NCI-H2029 treated with DMSO at 0.1 percent for 48 hours (cell line): ENCODE data around the gene C19orf38.
"Not testable (repeated sequence)": the region's sequence is repeated elsewhere in the genome, so short reads cannot be mapped to it uniquely, and the experiment has no call there.

Source experiments
- DNase-seq: peaks from one replicate; lab custom pipeline; 2025; lab: John Stamatoyannopoulos, UW

The C19orf38 gene

GRCh38 chr19:10852098-10852800 lies 4.0 kb downstream of the C19orf38 start:
- no peak for DNase-seq

DNA sequence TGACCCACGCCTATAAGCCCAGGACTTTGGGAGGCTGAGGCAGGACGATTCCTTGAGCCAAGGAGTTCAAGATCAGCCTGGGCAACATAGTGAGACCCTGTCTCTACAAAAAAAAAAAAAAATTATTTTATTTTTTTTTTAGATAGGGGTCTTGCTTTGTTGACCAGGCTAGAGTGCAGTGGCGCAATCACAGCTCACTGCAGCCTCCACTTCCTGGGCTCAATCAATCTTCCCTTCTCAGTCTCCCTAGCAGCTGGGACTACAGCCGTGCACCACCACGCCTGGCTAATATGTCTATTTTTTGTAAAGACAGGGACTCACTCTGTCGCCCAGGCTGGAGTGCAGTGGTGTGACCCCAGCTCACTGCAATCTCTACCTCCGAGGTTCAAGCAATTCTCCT lies 4.7 kb downstream of the C19orf38 start:
- no peak for DNase-seq

- DNase-seq: no peak
Observed at GRCh38 chr19:10854350-10855089, 6.3 kb downstream of the C19orf38 start.

DNA sequence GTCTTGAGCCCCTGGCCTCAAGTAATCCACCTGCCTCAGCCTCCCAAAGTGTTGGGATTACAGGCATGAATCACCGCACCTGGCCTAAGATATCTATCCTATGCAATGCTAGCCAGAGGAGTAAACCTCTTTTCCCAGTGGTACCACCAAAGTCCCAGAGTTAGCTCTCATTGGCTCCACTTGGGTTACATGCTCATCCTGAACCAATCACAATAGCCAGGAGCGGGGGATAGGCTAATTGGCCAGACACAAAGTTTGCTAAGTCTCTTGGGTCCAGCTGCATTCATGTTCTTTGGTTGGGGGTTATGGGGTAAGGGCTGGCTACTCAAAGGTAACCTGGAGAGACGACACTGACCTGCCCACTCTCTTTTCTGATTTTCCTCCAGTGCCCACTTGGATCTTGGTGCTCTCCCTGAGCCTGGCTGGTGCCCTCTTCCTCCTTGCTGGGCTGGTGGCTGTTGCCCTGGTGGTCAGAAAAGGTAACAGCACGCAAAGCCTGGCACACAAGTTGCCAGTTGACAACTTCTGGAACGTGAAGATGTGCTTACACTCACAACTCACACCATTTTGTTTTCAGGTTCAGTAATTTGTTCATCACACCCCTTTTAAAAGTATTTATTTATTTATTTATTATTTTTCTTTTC lies 7.8 kb downstream of the C19orf38 start:
- DNase-seq: no peak

DNA sequence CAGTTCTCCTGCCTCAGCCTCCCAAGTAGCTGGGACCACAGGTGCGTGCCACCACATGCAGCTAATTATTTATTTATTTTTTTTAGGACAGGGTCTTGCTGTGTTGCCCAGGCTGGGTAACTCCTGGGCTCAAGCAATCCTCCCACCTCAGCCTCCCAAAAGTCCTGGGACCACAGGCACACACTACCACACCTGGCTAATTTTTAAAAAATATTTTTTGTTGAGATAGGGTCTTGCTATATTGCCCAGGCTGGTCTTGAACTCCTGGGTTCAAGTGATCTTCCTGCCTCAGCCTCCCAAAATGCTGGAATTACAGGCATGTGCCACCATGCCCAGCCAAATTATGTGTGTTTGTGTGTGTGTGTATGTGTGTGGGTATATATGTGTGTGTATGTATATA lies 8.7 kb downstream of the C19orf38 start:
- not testable (repeated sequence) for DNase-seq

GRCh38 chr19:10858204-10858828 lies 10.1 kb downstream of the C19orf38 start:
- DNase-seq: no peak

DNA sequence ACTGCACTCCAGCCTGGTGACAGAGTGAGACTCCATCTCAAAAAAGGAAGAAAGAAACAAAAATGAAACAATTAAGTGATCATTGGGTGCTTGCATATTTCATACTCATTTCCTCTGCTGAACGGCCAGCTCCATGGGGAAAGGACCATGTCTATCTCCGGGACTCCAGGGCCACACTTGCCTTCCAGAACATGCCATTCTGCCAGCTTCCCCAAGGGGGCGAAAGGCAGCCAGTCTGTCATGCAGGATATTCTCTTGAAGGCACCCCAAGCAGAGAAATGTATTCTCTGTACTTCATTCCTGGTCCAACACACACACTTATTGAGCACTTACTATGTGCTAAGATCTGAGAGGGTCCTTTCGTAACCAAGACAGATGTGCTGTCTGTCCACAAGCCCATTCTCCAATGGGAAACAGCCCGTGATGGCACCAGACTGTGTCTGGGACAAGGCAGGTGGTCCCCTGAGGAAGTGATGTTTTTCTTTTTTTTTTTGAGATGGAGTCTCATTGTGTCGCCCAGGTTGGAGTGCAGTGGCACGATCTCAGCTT lies 13.0 kb downstream of the C19orf38 start:
- DNase-seq: no peak

DNA sequence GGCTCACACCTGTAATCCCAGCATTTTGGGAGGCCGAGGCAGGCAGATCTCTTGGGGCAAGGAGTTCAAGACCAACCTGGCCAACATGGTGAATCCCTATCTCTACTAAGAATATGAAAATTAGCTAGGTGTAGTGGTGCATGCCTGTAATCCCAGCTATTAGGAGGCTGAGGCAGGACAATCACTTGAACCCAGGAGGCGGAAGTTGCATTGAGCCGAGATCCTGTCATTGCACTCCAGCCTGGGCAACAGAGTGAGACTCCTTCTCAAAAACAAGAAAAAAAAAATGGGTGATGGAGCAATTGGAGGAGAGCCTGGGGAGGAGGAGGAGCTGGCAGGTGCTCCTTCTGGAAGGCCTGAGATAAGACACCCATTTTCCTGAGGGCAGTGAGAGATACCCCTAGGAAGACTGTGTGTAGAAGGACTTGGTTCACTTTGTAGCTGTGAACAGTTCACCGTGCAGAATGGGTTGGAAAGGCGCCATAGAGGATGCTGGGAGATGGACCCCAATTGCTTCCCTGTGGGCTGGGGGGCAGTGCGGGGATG lies 14.4 kb downstream of the C19orf38 start:
- DNase-seq: no peak

GRCh38 chr19:10863107-10863717 lies 15.0 kb downstream of the C19orf38 start:
- no peak for DNase-seq

- peak; percentile 63 for DNase-seq
Observed at GRCh38 chr19:10864538-10864899, 16.3 kb downstream of the C19orf38 start.

DNA sequence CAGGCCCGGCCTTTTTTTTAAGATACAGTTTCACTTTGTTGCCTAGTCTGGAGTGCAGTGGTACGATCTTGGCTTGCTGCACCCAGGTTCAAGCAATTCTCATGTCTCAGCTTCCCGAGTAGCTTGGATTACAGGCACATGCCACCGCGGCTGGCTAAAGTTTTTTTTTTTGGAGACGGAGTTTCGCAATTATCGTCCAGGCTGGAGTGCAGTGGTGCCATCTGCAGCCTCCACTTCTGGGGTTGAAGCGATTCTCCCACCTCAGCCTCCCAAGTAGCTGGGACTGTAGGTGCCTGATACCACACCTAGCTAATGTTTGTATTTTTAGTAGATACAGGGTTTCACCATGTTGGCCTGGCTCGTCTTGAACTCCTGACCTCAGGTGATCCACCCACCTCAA lies 18.3 kb downstream of the C19orf38 start:
- DNase-seq: no peak

- DNase-seq: no peak
Observed at GRCh38 chr19:10868872-10869547, 20.8 kb downstream of the C19orf38 start.

DNA sequence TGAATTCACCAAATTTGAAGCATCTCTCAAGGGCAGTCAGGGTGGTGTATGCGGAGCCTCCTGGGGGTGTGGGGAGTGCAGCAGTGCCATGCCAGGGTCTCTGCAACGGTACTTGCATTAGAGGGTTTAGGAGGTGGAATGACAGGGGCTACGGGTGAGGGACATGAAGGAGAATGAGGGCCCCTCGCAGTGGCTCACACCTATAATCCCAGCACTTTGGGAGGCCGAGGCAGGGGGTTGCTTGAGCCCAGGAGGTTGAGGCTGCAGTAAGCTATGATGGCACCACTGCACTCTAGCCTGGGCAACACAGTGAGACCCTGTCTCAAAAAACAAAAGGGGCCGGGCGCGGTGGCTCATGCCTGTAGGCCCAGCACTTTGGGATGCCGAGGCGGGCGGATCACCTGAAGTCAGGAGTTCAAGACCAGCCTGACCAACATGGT lies 21.7 kb downstream of the C19orf38 start:
- not testable (repeated sequence) for DNase-seq

DNA sequence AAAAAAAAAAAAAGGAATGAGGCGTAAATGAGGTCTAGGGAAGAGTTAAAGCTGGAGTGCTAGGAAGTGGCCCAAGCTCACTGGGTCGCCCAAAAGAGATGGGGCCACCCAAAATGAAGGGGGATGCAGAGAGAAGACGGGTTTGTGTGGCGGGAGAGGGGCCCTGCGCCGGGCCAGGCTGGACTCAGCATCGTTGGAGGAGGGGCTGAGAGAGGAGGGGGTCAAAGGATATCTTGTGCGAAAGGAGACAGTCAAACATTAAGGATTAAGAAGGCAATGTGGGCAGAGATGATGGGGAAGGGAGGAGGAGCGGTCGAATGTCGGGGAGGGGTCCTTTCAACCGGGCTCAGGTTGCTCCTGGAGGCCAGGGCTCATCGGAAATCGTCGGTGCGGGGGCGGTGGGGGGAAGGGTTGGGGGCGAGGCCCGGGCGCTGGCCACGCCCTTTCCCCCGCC lies 22.3 kb downstream of the C19orf38 start:
- peak; percentile 64 for DNase-seq

DNA sequence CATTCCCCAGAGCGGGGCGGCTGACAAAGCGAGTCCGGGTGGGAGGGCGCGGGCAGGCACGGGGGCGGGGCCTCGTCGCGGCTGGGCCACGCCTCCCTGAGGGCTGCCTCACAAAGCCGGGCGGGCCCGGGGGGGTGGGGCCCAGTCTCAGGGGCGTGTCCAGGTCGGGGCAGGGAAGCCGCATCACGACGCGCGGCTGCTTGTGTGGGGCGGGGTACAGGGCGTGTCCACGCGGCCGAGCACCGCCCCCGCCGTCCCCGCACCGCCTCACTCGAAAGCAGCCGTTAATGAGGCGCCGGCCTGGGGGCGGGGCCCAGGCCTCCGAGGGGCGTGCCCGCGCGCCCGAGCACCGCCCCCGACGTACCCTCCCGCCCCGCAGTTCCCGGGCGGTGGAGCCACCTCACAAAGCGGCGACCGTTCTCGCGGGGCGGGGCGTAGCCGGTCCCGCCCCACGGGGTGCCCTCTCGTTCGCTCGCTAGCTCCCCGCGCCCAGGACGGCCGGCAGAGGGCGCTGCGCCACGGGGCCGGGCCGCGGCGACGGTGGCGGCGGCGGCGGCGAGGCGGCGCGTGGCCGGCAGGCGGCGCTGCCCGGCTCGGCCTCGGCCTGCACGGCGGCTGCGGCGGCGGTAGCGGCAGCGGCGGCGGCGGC lies 22.9 kb downstream of the C19orf38 start, which contains the start of gene CARM1:
CARM1 (plus strand) TSS at position 599 of the 649 bp plus-strand sequence. CDS start 150 bp downstream, outside the sequence.
- peak; percentile 97 for DNase-seq

DNA sequence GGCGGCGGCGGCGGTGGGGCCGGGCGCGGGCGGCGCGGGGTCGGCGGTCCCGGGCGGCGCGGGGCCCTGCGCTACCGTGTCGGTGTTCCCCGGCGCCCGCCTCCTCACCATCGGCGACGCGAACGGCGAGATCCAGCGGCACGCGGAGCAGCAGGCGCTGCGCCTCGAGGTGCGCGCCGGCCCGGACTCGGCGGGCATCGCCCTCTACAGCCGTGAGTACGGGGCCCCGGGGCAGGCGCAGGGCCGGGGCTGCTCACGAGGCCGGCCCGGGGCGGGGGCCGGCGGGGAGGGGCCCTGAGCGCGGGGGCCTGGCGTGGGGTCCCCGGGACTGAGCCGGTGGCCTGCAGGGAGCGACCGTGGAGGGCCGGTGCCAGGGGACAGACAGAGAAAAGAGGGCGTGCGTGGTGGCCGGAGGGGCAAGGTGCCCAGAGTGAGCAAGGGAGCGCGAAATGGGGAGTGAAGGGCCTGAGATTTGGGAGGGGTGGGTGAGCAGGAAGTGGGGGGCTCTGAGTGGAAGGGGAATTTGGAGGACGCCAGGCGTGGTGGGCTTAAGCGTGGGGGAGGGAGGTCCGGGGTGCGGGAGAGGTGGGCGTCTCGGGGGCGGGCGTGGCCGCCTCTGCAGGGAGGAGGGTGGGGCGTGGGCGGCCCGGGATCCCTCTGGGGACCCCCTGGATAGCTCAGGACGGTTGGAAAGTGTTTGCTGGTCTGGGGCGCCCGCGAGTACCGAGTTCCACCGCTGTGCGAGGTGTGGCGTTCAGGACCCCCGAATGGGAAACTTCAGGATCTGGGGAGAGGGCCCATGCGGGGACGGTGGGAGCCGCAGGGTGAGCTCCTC lies 23.7 kb downstream of the C19orf38 start:
- no peak for DNase-seq

DNA sequence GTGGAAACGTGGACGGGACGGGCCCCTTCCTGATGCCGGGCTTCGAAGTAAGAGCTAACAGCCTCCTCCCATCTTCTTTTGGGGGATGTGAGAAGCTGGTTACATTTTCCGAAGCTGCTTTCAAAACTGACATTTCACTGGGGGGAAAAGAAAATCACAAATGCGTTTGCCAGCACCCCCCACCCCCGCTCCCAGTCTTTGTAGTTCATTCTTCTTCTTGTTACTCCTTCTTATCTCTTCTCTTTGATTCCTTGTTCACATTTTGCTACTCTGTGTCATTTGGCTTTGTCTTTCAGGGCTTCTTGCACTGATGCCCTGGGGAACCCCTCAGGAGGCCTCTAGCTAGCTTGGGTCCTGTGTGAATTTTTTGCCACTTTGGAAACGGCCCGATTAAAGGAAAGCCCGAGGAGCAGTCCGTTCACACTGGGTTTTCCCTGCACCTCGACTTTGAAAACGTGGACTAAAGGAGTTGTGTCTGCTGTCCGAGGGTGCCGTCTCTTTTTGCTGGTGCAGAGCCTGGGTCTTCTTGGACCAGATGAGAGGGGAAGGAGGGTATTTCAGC lies 24.4 kb downstream of the C19orf38 start:
- DNase-seq: no peak

DNA sequence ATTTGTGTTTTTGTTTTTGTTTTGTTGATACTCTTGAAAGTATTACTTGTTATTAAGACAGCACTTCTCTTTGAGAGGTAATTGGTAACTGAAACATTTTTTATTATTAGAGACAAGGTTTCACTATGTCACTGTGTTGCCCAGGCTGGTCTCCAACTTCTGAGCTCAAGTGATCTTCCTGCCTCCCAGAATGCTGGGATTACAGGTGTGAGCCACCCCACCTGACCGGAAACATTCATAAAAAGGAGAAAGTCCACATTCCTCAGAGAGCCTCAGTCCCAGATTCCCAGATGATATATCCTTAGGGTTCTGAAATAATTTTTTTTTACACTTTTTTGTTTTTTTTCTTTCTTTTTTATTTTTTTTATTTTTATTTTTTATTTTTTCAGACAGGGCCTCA lies 25.8 kb downstream of the C19orf38 start:
- no peak for DNase-seq
